Muscle of arm (tissue), 14 donors: ENCODE results near the gene IFITM2. TPM values are rescaled to one million over a fixed set of nuclear protein-coding genes. Genes with fewer than 3 reads are reported as not detected.
A peak's percentile ranks its signal among the peaks of the same experiment; 100 is the strongest.
"Not testable (repeated sequence)": the region's sequence is repeated elsewhere in the genome, so short reads cannot be mapped to it uniquely, and the experiment has no call there.

Experiments used
- DNase-seq: peaks from one replicate; pipeline ENCODE4 v3.0.0-alpha.2; 2013
- long read RNA-seq, 11 donors: transcript quantifications; one replicate each; lab custom pipeline, GENCODE V29; 2026
- polyA plus RNA-seq, 12 donors: library from polyadenylated mRNA; unstranded; fragments of 120-200 nt; gene quantifications; one replicate each; pipeline ENCODE4 v1.2.1, GENCODE V29; 2013; ENCODE audit not compliant: insufficient read length in 12 of 12

IFITM2 gene
- 100 to 1,000 TPM in 2 of 12 donors, 10 to 100 TPM in 9, not detected in 1; 47.9 to 173 (median 75.0) TPM for polyA plus RNA-seq
- long read RNA-seq, donor 1, transcript IFITM2-206 (2 exons, 892 nt) = major isoform, 38 of 957 reads
- long read RNA-seq, donor 1, partial matches to known transcripts = 909 of 957 reads
- long read RNA-seq, donor 1, other reads (novel, unspliced or antisense) = 10 of 957 reads
- long read RNA-seq, donor 2, transcript IFITM2-206 (2 exons, 892 nt) = major isoform, 109 of 1,012 reads
- long read RNA-seq, donor 2, partial matches to known transcripts = 884 of 1,012 reads
- long read RNA-seq, donor 2, other reads (novel, unspliced or antisense) = 19 of 1,012 reads
- long read RNA-seq, donor 3, transcript IFITM2-206 (2 exons, 892 nt) = major isoform, 56 of 56 reads
- long read RNA-seq, donor 3, partial matches to known transcripts = 0 of 56 reads
- long read RNA-seq, donor 3, other reads (novel, unspliced or antisense) = 0 of 56 reads
- long read RNA-seq, donor 4, transcript IFITM2-206 (2 exons, 892 nt) = major isoform, 39 of 249 reads
- long read RNA-seq, donor 4, partial matches to known transcripts = 210 of 249 reads
- long read RNA-seq, donor 4, other reads (novel, unspliced or antisense) = 0 of 249 reads
- long read RNA-seq, donor 5 = 0 reads
- long read RNA-seq, donor 6, transcript IFITM2-206 (2 exons, 892 nt) = major isoform, 62 of 362 reads
- long read RNA-seq, donor 6, partial matches to known transcripts = 295 of 362 reads
- long read RNA-seq, donor 6, other reads (novel, unspliced or antisense) = 5 of 362 reads
- long read RNA-seq, donor 7, transcript IFITM2-206 (2 exons, 892 nt) = major isoform, 25 of 357 reads
- long read RNA-seq, donor 7, partial matches to known transcripts = 332 of 357 reads
- long read RNA-seq, donor 7, other reads (novel, unspliced or antisense) = 0 of 357 reads
- long read RNA-seq, donor 8, transcript IFITM2-206 (2 exons, 892 nt) = major isoform, 62 of 62 reads
- long read RNA-seq, donor 8, partial matches to known transcripts = 0 of 62 reads
- long read RNA-seq, donor 8, other reads (novel, unspliced or antisense) = 0 of 62 reads
- long read RNA-seq, donor 9, transcript IFITM2-206 (2 exons, 892 nt) = major isoform, 84 of 631 reads
- long read RNA-seq, donor 9, partial matches to known transcripts = 540 of 631 reads
- long read RNA-seq, donor 9, other reads (novel, unspliced or antisense) = 7 of 631 reads
- long read RNA-seq, donor 10, transcript IFITM2-206 (2 exons, 892 nt) = major isoform, 87 of 599 reads
- long read RNA-seq, donor 10, partial matches to known transcripts = 512 of 599 reads
- long read RNA-seq, donor 10, other reads (novel, unspliced or antisense) = 0 of 599 reads
- long read RNA-seq, donor 11, transcript IFITM2-206 (2 exons, 892 nt) = major isoform, 104 of 825 reads
- long read RNA-seq, donor 11, partial matches to known transcripts = 689 of 825 reads
- long read RNA-seq, donor 11, other reads (novel, unspliced or antisense) = 31 of 825 reads

GRCh38 chr11:307766-308708, at the start of gene IFITM2:
IFITM2 (plus strand) TSS chr11:307816; CDS start chr11:308193, 377 bp downstream.
- DNase-seq = peak; percentile 77

DNA sequence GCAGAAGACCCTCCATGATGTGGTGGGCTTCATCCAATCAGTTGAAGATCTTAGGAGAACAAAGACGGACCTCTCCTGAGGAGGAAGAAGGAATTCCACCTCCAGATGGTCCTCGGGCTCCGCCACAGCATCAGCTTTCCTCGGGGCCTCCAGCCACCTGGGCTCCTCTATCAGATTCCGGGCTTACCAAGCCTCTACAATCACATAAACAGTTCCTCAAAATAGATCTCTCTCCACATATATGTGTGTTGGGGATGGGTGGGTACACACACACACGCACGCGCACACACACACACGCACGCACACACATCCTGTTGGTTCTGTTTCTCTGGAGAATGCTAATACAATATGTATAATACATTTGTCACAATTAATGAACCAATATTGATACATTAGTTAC, 48.2 kb upstream of the IFITM2 start:
- no peak for DNase-seq

DNA sequence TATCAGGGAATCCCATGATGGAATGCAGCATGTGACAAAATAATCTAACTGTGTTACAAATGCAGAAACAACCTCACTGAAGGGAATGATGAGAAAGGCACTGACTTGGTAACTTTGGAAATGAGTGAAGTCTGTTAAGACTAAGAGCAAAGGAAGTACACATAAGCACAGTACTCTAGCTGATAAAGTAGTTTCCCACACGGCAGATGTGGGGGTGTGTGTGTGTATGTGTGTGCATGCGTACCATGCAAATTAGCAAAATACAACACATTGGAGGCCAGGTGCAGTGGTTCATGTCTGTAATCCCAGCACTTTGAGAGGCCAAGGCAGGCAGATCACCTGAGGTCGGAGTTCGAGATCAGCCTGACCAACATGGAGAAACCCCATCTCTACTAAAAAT, 46.0 kb upstream of the IFITM2 start:
- DNase-seq = no peak

- no peak for DNase-seq
Observed at GRCh38 chr11:266676-267439, 40.8 kb upstream of the IFITM2 start.

DNA sequence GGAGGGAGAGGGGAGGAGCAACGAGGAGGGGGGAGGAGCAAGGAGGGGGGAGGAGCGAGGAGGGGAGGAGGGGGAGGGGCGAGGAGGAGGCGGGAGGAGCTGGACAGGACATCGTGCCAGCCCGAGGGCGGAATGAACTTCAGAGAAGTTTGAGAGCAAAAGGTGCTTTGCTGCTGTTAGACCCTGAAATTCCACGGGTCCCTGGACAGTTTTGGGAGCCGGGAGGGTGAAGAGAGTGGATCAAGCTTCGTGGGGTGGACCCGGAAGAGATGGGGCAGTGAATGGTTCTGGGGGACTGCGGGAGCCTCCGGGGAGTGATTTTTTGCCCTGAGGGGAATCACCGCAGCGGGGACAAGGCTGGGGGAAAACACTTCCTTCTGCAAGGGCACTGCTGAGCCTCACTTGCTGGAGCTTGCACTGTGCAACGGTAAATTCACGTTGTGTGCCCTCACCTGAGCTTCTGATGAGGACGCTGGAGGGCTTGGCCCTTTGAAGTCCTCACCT, 40.1 kb upstream of the IFITM2 start:
- no peak for DNase-seq

GRCh38 chr11:268716-269145, 38.9 kb upstream of the IFITM2 start:
- not testable (repeated sequence) for DNase-seq

DNA sequence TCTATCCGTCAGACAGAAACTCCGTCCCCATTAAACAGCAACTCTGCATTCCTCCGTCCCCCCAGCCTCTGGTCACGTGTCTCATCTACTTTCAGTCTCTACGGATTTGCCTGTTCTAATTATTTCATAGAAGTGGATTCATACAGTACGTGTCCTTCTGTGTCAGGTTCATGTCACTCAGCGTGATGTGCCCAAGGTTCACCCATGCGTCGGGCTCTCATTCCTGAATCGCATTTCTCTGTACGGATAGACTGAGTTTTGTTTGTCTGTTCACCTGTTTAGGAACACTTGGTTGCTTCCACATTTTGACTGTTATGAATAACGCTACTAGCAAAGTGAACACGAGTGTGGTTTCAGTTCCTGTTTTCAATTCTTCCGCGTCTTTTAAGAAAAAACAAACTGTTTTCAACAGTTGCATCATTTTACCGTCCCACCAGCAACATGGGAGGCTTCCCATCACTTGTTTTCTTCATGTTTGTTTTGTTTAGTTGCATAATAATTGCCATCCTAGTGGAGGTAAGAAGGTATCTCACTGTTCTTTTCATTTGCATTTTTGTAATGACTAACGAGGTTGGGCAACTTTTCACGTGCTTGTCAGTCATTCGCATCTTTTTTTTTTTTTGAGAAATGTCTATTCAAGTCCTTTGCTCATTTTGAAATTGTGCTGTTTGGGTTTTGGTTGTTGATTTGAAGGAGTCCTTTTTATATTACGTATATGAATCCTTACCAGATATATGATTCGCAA, 38.3 kb upstream of the IFITM2 start:
- DNase-seq = no peak

DNA sequence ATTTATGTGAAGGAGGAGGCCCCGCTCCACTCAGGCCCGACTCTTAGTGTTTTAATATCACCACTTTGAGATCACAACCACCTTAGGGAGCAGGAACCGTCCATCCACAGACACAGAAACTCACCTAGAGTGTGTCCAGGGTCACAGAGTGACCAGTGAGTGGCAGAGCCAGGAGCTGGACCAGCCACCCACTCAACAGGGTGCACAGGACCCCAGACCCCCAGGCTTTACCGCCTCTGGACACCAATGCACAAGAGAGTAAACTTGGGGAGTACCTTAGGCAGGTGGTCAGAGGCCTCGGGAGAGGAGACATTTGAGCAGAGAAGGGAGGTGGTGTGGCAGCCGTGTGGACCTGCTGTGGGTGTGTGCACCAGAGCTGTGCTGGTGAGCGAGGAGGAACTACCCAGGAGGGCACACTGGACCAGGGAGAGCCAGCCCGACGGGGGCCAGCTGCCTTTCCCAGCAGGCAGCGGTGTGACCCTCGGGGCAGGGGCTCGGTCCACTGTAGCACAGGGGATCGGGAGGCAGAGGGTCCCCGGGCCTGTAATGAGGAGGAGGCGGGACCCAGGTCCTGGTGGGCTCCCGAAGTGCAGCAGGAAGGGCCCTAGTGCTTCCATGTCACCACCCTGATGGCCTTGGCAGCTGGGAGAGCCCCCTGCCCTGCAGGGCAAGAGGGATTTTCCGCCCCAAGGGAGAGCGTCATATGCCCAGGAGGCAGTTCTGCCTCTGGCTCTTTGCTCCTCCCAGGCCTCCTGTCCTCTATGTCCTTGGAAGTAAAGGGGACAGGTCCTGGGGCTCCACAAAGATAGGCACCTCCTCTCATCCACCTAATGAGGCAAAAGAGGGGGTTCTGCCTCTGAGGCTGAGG, 36.9 kb upstream of the IFITM2 start:
- no peak for DNase-seq

DNA sequence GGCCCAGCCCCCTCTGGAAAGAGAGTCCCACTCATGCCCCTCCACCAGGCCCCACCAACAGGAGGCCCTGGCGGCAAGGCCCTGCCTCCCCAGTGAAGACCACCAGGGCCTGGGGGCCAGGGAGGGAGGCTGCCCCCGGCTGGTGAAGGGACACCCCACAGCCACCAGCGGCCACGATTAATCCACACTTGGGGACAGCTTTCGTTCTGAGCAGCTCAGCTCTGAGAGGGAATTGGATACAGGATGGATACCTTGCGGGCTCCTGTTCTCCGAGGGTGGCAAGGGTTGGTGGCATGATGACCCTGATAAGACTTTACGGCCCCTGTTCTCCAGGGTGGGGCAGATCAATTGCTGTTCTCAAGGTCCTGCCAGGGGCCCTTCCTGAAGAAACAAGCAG, 36.3 kb upstream of the IFITM2 start:
- DNase-seq = no peak

DNA sequence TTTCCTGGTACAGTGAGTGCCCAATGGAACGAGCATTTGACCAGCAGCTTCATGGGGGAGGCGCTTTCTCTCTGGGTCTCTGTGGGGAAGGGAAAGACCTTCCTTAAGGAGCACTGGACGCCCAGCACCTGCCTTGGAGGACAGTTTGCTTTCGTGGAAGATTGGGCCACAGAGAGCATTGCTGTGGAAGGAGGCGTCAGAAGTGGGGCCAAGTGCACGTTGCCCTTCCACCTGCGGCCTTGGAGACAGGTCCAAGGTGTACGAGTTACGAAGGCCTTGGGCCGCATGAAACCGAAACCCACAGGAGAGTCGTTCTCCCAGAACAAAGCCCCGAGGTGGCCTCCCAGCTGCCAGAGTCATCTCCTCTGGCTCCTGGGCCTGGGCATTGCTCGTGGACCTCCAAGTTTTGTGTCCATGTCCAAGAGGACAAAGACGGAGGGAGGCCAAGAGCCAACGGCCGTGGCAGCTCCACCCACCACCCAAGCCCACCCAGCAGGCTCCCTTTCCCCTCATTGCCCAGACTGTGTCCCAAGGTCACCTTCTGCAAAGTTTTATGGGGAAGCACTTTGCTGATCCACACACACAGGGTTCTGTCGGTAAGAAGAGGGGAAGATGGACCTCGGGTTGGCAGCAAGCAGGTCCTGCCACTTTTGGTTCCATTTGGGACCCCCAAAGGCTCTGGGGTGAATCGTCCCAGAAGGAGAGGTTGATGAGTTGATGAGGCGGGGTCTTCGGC, 35.3 kb upstream of the IFITM2 start:
- DNase-seq = no peak

- DNase-seq = no peak
Observed at GRCh38 chr11:272931-273198, 34.8 kb upstream of the IFITM2 start.

DNA sequence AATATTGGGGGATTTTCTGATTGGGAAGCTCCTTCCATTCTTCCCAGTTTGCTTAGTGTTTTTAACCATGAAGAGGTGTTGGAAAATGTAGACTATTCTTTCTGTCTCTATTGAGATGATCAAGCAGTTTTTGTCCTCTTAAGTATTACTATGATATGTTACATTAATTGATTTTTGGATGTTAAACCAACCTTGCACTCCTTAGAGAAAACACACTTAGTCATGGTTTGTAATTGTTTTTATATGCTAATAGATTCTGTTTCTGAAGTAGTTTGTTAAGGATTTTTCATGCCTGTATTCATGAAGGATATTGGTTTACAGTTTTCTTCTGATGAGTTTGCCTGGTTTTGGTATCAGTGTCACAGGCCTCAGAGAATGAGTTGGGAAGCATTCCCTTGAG, 31.4 kb upstream of the IFITM2 start:
- DNase-seq = no peak

- DNase-seq = no peak
Observed at GRCh38 chr11:278001-278951, 29.3 kb upstream of the IFITM2 start, which contains the start of gene NLRP6. NLRP6 (plus strand) TSS chr11:278407; CDS start chr11:278570, 163 bp downstream.

DNA sequence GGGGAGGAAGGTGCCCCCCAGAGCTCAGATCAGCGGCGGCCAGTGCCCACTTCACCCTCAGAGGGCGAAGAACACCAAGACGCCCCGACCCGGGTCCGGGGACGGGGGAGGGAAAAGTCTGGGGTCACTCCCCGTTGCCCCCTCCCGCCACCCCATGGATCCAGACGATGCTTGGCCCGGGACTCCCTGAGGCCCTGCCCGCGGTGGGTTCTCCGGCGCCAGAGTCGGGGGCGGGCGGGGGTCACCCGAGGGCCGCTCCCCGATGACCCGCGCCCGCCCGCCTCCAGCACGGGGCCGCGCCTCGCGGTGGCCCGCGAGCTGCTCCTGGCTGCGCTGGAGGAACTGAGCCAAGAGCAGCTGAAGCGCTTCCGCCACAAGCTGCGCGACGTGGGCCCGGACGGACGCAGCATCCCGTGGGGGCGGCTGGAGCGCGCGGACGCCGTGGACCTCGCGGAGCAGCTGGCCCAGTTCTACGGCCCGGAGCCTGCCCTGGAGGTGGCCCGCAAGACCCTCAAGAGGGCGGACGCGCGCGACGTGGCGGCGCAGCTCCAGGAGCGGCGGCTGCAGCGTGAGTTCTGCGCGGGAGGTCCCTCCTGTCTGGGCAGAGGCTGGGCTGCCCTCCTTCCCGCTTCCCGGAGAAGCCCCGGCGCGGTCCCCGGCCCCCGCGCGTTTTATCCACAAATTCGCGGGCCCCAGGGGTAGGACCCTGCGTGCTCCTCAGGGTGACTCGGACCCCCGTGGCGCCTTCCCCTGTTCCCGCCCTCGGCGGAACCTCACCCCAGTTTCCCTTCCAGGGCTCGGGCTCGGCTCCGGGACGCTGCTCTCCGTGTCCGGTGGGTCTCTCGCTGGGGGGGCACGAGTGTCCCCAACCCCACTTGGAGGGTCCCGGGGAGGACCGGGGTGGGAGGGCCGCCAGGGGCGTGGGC, 28.3 kb upstream of the IFITM2 start:
- DNase-seq = no peak
